Esophagus muscularis mucosa (tissue), 4 donors: ENCODE results near the gene ADAMTS17. TPM values are rescaled to one million over a fixed set of nuclear protein-coding genes. Genes with fewer than 3 reads are reported as not detected.

Experiments
- DNase-seq: peaks from one replicate; pipeline ENCODE4 v3.0.0-alpha.2; 2017; ENCODE audit errors: extremely low spot score
- H3K27ac ChIP-seq, 4 donors: fragments of 200-600 bp; sonication (generic); replicated peaks in 1 of 4; 1 replicate in 3 of 4; 2 replicates in 1 of 4; pipeline ENCODE4 v1.5.1; 2016 to 2019; ENCODE audit warnings: mild to moderate bottlenecking in 1 of 4
- H3K27me3 ChIP-seq, 4 donors: fragments of 200-600 bp; sonication (generic); one replicate each; pipeline versions ENCODE4 v1.5.1 to v1.6.0; 2016 to 2019
- H3K36me3 ChIP-seq, 4 donors: fragments of 200-600 bp; sonication (generic); one replicate each; pipeline ENCODE4 v1.5.1; 2016 to 2019
- H3K4me1 ChIP-seq, 4 donors: fragments of 200-600 bp; sonication (generic); one replicate each; pipeline ENCODE4 v1.5.1; 2016 to 2019
- H3K4me3 ChIP-seq, 4 donors: fragments of 200-600 bp; sonication (generic); 1 replicate in 2 of 4; 2 replicates in 2 of 4; pipeline ENCODE4 v1.5.1; 2016 to 2019; ENCODE audit warnings: mild to moderate bottlenecking in 4 of 4, moderate library complexity in 1 of 4
- H3K9me3 ChIP-seq, 4 donors: fragments of 200-600 bp; sonication (generic); 1 replicate in 3 of 4; 2 replicates in 1 of 4; pipeline ENCODE4 v1.5.1; 2016 to 2019
- CTCF ChIP-seq, 3 experiments: fragments of 200-600 bp in 2 of 3; fragments of 450-650 bp in 1 of 3; sonication (generic) in 2 of 3; IDR thresholded peaks; one replicate each; pipeline ENCODE4 v1.5.1; 2017 to 2019; ENCODE audit warnings: antibody characterized with exemption in 3 of 3, mild to moderate bottlenecking in 2 of 3, moderate library complexity in 1 of 3
- EP300 ChIP-seq: sonication (generic); formaldehyde crosslinking; IDR thresholded peaks from one replicate; pipeline ENCODE4 v1.6.1; 2017; ENCODE audit warnings: antibody characterized with exemption
- POLR2A ChIP-seq: fragments of 450-650 bp; IDR thresholded peaks from one replicate; pipeline ENCODE4 v1.6.1; 2017; ENCODE audit warnings: antibody characterized with exemption, moderate library complexity, mild to moderate bottlenecking, low read depth
- POLR2AphosphoS5 ChIP-seq, 2 donors: sonication (generic); formaldehyde crosslinking; IDR thresholded peaks; one replicate each; pipeline ENCODE4 v1.6.1; 2017; ENCODE audit warnings: antibody characterized with exemption in 2 of 2
- WGBS: methylation state at CpG from one replicate; pipeline ENCODE4 v1.1.5; 2018; 5-methylcytosine and 5-hydroxymethylcytosine counted together
- intact Hi-C: fragments of 100-400 bp; cut with DNase I; formaldehyde crosslinking; loops from one replicate; pipeline ENCODE4 v1.15.1; 2023
- total RNA-seq, 4 donors: library from RNA; depleted of rRNA; stranded (reverse); fragments of >200 nt; gene quantifications; one replicate each; pipeline versions ENCODE4 v1.1.0 to v1.2.1, GENCODE V29; 2016

Gene ADAMTS17
- total RNA-seq, 4 donors from 2014 or later: 5.3 to 12.0 (median 6.6) TPM

- intact Hi-C loops: no loop called here
- Histone ChIP-seq H3K4me1 (no peaks in the 10 kb centered on the region), H3K36me3 (peaks cover 0 to 11% (median 0%) of the 10 kb centered on the region in 4 donors), H3K9me3 (peaks cover 0 to under 1% (median 0%) of the 10 kb centered on the region in 4 donors), H3K27me3 (no peaks in the 10 kb centered on the region), H3K27ac (no peak overlapping the region), H3K4me3 (no peak overlapping the region)
- 79% methylated on average over 8 of the region's 8 CpGs for WGBS
- TF ChIP-seq CTCF (IDR thresholded peaks at IDR 0.05) (no peak), POLR2AphosphoS5 (IDR thresholded peaks at IDR 0.05) (no peak), EP300 (no peak), POLR2A (no peak)
- DNase-seq: no peak
These were observed 187.4 kb downstream of the ADAMTS17 start for GRCh38 chr15:100154338-100154737.

- no peak for DNase-seq
- peaks cover 0 to 16% (median 0%) of the 10 kb centered on the region in 4 donors for H3K36me3 ChIP-seq
- intact Hi-C loops: no loop called here
- H3K27me3 ChIP-seq: no peaks in the 10 kb centered on the region
- WGBS: 100% methylated on average over 8 of the region's 8 CpGs
- TF ChIP-seq EP300 (no peak), POLR2A (no peak), CTCF (IDR thresholded peaks at IDR 0.05) (no peak), POLR2AphosphoS5 (IDR thresholded peaks at IDR 0.05) (no peak)
- H3K9me3 ChIP-seq: peaks cover 0 to 18% (median 15%) of the 10 kb centered on the region in 4 donors
- no peak overlapping the region for H3K4me3 ChIP-seq
- H3K4me1 ChIP-seq: no peaks in the 10 kb centered on the region
- no peak overlapping the region for H3K27ac ChIP-seq
These were observed 189.3 kb downstream of the ADAMTS17 start for GRCh38 chr15:100152463-100152862.

GRCh38 chr15:100150906-100151305 lies 190.9 kb downstream of the ADAMTS17 start:
- H3K36me3 ChIP-seq: peaks cover 0 to 16% (median 0%) of the 10 kb centered on the region in 4 donors
- H3K27ac ChIP-seq: no peak overlapping the region
- H3K4me1 ChIP-seq: no peaks in the 10 kb centered on the region
- 97% methylated on average over 6 of the region's 8 CpGs for WGBS
- H3K9me3 ChIP-seq: peaks cover 0 to 22% (median 16%) of the 10 kb centered on the region in 4 donors
- H3K27me3 ChIP-seq: no peaks in the 10 kb centered on the region
- H3K4me3 ChIP-seq: no peak overlapping the region
- TF ChIP-seq EP300 (no peak), POLR2A (no peak), CTCF (IDR thresholded peaks at IDR 0.05) (no peak), POLR2AphosphoS5 (IDR thresholded peaks at IDR 0.05) (no peak)
- intact Hi-C loops: no loop called here
- no peak for DNase-seq

GRCh38 chr15:100147828-100148227 lies 193.9 kb downstream of the ADAMTS17 start:
- no peak for DNase-seq
- H3K36me3 ChIP-seq: peaks cover 0 to 16% (median 0%) of the 10 kb centered on the region in 4 donors
- peaks cover 0 to 22% (median 16%) of the 10 kb centered on the region in 4 donors for H3K9me3 ChIP-seq
- WGBS: 90% methylated on average over 3 of the region's 3 CpGs
- H3K4me3 ChIP-seq: no peak overlapping the region
- H3K27me3 ChIP-seq: no peaks in the 10 kb centered on the region
- TF ChIP-seq CTCF (IDR thresholded peaks at IDR 0.05) (no peak), POLR2AphosphoS5 (IDR thresholded peaks at IDR 0.05) (no peak), POLR2A (no peak), EP300 (no peak)
- intact Hi-C loops: no loop called here
- no peak overlapping the region for H3K27ac ChIP-seq
- peaks cover 0 to 4% (median 4%) of the 10 kb centered on the region in 4 donors for H3K4me1 ChIP-seq

GRCh38 chr15:100143378-100143777 lies 198.4 kb downstream of the ADAMTS17 start:
- TF ChIP-seq EP300 (no peak), POLR2A (no peak), CTCF (IDR thresholded peaks at IDR 0.05) (no peak), POLR2AphosphoS5 (IDR thresholded peaks at IDR 0.05) (no peak)
- H3K27ac ChIP-seq: no peak overlapping the region
- H3K27me3 ChIP-seq: no peaks in the 10 kb centered on the region
- DNase-seq: no peak
- intact Hi-C loops: no loop called here
- WGBS: 70% methylated on average over 1 of the region's 1 CpG
- H3K9me3 ChIP-seq: peaks cover 0 to 13% (median 8%) of the 10 kb centered on the region in 4 donors
- H3K36me3 ChIP-seq: no peaks in the 10 kb centered on the region
- peaks cover 8 to 26% (median 22%) of the 10 kb centered on the region in 4 donors for H3K4me1 ChIP-seq
- no peak overlapping the region for H3K4me3 ChIP-seq
